Activated effector memory CD4-positive, alpha-beta T cell treated with anti-CD3 and anti-CD28 coated beads, Interleukin-2, amount 50 U/mL, for 16 hours (primary cell): ENCODE results near the gene NBPF1.
"Not testable (repeated sequence)": the region's sequence is repeated elsewhere in the genome, so short reads cannot be mapped to it uniquely, and the experiment has no call there.

Experiments
- DNase-seq: peaks from one replicate; pipeline ENCODE4 v3.0.0-alpha.2; 2020

Gene NBPF1

DNA sequence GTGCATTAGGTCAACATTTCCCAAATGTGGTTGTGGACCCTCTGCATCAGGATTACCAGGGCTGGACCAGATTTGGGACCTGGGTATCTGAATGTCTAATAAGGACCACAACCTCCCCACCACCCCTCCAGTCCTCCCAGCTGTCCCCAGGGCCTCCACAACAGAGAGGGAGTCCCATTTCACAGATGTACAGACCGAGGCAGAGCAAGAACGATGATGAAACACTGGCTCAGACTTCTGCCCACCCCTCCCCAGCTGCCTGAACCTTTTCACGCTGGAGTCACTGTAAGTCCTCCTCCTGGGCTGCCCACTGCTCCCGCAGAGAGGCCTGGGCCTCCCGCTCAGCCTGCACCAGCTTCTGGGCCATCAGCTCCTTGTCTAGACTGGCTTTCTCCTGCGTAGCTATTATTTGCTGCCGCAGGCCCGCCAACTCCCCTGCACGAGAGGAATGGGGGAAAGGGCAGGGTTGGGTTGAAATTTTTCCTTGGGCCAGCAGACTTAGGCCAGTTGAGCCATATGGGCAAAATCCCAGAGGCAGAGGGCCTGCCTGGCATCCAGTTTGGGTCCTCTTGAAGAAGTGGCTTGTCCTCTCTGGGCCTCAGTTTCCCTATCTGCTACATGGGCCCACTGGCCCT, 8.4 kb upstream of the NBPF1 start:
- peak; percentile 65 for DNase-seq

DNA sequence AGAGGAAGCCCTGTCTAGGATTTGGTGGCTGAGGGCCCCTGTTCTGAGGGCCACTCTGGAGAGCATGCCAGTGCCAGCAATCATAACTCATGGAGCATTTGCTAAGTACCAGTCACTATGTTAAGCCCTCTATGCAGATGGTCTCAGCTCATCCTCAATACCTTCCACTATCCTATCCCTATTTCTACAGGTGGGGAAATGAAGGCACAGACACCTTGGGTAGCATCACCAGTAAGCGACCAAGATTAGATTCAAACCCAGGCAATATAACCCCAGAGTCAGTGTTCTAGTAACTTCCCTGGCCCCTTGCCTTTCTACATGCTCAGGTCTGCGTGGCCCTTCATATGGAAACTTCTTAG, 7.9 kb upstream of the NBPF1 start:
- DNase-seq = no peak

DNA sequence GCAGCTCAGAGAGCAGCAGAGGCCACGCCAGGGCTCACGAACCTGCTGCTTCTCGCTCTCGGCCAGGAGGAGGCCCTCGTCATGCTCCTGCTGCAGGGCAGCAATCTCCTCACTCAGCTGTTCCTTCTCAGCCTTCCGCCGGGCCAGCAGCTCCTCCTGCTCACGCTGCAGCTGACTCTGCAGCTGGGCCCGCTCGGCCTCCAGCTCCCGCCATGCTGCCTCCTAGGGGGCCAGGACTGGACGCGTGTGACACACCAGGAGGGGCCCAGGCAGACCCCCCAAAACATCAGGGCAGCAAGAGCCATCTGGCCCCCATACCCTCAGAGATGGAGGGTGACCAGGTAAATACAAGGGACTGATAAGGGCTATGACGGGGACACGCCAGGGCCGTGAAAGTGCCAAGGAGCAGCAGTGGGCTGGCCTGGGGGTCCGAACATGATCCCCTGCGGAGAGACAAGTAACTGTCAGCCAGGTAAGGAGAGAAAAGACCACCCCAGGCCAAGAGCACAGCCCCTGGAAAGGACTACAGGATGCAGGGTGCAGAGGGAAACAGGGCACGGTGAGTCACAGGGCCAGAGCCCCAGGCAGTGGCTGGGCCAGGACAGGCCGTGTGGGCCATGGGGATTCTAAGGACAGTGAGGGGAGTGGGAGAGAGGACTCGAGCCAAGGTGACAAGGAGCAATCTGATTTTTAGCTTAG, 6.6 kb upstream of the NBPF1 start:
- DNase-seq = peak; percentile 66

DNA sequence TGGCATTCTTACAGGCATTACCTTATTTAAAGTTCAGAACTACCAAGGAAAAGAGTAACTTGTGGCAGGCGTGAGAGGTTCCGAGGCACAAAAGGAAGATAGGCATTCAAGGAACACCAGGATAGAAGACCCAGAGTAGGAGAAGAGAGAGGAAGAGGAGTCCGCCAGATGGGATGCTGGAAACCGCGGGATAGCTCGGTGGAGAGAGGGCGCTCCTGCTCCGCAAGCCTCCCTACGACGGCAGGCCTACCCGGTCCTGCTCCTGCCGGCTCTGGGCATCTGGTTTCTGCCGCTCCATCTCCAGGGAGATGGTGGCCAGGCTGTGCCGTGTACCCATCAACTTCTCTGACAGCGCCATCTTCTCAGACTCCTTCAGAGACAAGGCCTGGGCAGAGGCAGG, 5.4 kb upstream of the NBPF1 start:
- DNase-seq = peak; percentile 63

DNA sequence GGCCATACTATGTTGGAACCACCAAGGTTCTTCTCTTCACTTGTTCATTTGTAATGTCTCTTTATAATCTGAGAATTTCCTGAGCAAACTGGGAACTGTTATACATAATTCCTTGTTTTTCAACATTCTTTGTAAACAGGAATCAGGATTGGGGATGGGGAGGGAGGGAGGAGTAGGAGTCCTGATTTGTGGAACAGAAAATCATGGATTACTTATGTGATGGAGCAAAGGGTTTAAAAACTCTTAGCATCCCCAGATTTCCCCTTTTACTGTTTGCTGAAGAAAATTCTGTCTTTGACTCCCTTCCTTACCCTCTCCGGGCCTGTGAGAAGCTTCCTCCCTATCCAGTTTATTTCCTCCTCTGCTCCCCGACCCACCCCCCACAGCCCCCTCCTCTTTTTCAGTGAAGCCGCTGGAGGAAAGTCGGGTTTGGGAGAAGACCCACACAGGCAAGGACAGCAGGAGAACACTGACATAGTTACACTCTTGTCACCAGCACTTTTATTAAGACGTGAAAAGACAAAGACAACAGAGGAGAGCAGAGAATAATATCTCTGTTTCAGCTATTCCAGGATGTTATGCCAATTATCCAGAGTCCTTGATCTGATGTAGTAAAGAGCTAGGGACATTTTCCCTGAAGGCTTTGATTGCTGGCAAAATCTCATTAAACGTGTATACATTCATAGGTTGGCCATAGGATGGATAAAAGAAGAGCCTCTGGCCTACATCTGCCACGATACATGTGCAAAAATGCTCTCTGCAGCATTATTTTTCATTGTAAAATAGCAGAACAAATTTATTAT, 4.6 kb upstream of the NBPF1 start:
- DNase-seq = no peak

DNA sequence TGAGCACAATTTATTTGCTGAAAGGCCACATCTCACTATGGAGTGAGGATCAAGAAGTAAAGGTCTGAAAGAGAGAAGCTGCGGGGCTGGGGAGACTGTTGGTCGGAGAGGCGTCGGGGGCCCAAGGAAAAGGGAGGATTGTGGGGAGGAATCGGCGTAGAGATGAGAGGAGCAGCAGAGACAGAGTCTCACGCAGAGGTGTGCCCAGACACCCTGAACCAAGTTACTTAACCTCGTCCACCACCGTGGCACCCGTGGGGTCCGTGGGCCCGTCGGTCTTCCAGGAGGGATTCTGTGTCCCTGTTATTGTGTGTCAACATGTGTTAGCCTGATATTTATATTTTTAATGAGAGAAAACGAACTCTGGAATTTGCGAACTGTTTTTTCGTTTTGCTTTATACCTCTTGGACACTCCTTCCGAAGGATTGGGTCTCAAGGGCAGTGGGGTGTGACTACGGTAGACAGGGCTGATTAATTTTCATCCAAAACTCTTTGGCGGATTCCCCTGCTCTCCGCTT, 3.8 kb upstream of the NBPF1 start:
- peak; percentile 63 for DNase-seq

DNA sequence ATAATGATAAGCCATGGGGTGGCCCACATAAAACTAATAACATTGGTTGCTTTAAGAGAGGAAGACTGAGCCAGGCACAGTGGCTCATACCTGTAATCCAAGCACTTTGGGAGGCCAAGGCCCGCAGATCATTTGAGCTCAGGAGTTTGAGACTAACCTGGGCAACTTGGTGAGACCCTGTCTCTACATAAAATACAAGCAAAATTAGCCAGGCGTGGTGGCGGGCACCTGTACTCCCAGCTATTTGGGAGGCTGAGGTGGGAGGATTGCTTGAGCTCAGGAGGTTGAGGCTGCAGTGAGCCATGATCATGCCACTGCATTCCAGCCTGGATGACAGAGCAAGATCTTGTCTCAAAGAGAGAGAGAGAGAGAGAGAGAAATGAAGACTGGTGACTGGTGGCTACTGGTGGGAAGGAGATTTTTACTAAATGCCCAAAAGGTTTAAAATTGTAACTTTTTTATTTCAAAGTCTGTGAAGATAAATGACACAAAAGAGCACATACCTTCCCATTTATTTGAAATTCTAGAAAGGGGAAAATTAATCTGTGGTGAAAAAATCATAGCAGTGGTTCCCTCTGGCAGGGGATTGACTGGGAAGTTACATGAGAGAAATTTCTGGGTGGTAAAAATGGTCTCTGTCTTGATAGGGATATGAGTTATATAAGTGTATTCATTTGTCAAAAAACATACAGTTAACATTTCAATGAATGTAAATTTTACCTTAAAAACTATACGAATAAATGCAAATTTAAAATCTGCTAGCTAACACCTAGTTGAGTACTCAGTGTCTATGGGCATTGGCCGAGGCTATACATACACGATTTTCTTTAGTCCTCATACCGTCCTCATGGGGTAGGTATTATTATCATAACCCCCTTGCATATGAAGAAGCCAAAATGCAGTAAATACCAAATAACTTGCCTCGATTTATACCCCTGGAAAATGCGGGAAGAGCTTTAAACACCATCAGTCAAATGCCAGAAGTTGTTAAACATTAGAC, 2.2 kb upstream of the NBPF1 start:
- no peak for DNase-seq

GRCh38 chr1:16614361-16615252, 1.2 kb upstream of the NBPF1 start:
- no peak for DNase-seq

GRCh38 chr1:16612332-16613172, 812 bp downstream of the NBPF1 start:
- DNase-seq = peak; percentile 73

GRCh38 chr1:16611981-16612331, 1.4 kb downstream of the NBPF1 start:
- DNase-seq = peak; percentile 64

GRCh38 chr1:16611164-16611563, 2.2 kb downstream of the NBPF1 start:
- DNase-seq = not testable (repeated sequence)

DNA sequence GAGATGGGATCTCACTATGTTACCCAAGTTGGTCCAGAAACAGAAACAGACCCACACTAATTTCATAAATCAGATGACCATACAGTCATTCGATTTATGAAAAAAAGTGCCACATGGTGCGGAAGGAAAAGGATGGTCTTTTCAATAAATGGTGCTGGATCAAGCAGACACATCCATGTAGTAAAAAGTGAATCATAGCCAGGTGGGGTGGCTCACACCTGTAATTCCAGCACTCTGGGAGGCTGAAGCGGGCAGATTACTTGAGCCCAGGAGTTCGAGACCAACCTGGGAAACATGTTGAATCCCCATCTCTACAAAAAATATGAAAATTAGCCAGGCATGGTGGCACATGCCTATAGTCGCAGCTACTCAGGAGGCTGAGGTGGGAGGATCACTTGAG, 2.8 kb downstream of the NBPF1 start:
- DNase-seq = not testable (repeated sequence)

DNA sequence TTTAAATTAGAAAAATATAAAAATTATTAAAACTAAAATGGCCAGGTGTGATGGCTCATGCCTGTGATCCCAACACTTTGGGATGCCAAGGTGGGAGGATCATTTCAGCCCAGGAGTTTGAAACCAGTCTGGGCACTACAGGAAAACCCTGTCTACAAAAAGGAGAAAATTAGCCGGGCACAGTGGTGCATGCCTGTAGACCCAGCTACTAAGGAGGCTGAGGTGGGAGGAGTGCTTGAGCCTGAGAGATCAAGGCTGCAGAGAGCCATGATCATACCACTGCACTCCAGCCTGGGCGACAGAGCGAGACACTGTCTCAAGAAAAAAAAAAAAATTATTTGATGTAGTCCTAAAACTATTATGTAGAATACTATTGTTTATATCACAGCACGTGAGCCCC, 3.6 kb downstream of the NBPF1 start:
- DNase-seq = not testable (repeated sequence)

GRCh38 chr1:16608838-16609560, 4.4 kb downstream of the NBPF1 start:
- no peak for DNase-seq

DNA sequence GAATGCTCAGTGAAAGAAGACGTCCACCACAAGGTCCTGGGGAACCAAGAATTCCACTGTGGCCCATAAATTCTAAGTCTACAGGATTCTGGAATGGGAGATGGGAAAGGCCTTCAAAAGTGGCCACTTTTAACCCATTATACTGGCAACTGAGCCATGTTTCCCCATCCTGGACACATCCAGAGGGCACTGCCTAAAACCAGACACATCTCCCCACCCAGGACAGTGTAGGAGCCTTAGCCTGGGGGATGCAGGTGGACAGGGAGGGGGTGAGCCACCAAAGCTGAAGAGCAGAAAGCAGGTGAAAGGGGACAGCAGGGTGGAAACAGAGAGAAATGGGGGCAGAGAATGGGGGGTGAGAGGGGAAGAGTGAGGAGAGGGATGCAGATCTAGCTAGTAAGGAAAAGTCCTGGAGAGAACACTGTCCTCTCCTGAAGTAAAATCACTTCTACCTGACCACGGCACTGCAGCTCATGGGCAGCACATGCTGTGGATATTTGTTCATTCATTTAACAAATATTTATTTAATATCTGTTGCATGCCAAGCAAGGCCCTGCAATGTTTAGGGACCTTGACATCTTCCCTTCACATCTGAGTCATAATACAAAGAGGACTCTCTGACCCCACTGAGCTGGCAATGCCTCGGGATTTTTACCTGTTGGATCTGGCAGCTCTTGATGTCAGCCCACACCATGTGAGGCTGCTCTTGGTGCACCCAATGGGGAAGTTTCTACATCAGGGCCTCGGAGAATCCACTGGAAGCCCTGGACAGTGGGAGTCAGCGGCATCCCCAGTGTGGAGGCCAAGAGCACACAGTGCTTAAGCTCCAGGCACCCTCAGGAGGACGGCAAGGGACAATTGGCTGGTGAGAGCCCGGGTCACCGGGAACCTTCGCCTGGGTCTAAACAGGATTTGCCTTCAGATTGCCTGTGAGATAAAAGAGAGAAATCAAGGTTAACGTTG, 5.2 kb downstream of the NBPF1 start:
- peak; percentile 63 for DNase-seq

- no peak for DNase-seq
These were observed 5.9 kb downstream of the NBPF1 start for GRCh38 chr1:16607433-16607851.

DNA sequence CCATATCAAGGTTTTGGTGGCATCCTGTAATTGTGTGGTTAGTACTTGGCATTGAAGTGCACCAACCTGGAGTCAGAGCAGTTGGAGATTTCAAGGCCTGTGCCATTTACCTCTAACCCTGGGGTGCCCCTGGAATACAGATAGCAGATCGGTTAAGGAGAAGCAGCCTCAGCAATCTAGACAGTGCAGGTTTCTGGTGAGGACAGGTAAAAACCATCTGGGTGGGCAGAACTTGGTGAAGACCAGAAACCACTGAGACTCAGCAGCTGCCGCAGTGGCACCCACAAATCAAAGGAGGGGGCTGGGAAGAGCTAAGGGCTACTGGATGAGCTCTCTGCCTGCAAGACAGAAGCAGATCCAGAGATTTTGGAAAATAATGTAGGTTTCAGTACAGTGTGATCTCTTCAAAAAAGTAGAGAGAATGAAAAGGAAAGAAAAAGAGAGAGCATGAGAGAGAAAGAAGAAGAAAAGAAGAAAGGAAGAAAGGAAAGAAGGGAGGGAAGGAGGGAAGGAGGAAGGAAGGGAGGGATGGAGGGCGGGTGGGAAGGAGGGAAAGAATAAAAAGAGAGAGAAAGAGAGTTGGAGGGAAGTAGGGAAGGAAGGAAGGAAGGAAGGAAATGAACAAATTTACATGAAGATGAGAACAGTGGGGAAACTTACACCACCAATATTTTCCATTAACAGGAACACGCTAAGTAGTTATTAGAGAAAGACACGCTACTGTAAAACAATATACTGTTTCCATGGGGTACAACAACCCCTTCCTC, 6.5 kb downstream of the NBPF1 start:
- DNase-seq = not testable (repeated sequence)
